ENCODE measurements around the gene TOR4A. TPM values are rescaled to one million over a fixed set of nuclear protein-coding genes. Genes with fewer than 3 reads are reported as not detected.

Gene TOR4A
- total and polyA plus RNA-seq, 9 donors: 0.85 to 16.3 (median 8.2) TPM

GRCh38 chr9:137296670-137297664, 19.4 kb downstream of the TOR4A start:
- Histone ChIP-seq H3K27me3 (peaks cover 8% of the 10 kb centered on the region), H3K27ac (no peak overlapping the region), H3K9me3 (no peaks in the 10 kb centered on the region), H3K4me1 (ENCODE audit: insufficient read depth) (peaks cover 5% of the 10 kb centered on the region), H3K4me3 (no peak overlapping the region), H3K36me3 (no peaks in the 10 kb centered on the region)
- intact Hi-C loops (cut with DNase I): loop anchor here (5.0 to 10.0 kb wide), 4 partner anchors 110 to 228 kb away; partner anchors contain the start of gene ENTPD8 (in 1 of the 4)
- TF ChIP-seq EP300 (IDR thresholded peaks at IDR 0.05) (no peak), POLR2A (IDR thresholded peaks at IDR 0.05) (no peak), CTCF (IDR thresholded peaks at IDR 0.05) (no peak)
- 39 to 45% (median 45%) methylated on average over 24 of the region's 24 CpGs for WGBS, 3 donors
- DNase-seq: peak in 4 of 5 donors; percentile 20 to 61 (median 58)

GRCh38 chr9:137297966-137298365, 20.4 kb downstream of the TOR4A start:
- DNase-seq: no peak
- 66 to 90% (median 82%) methylated on average over 7 of the region's 7 CpGs for WGBS, 3 donors
- Histone ChIP-seq H3K4me1 (ENCODE audit: insufficient read depth) (peaks cover 9% of the 10 kb centered on the region), H3K4me3 (no peak overlapping the region), H3K36me3 (no peaks in the 10 kb centered on the region), H3K27me3 (peaks cover 8% of the 10 kb centered on the region), H3K27ac (no peak overlapping the region), H3K9me3 (no peaks in the 10 kb centered on the region)
- TF ChIP-seq EP300 (IDR thresholded peaks at IDR 0.05) (no peak), POLR2A (IDR thresholded peaks at IDR 0.05) (no peak), CTCF (IDR thresholded peaks at IDR 0.05) (no peak)
- intact Hi-C loops (cut with DNase I): loop anchor here (5.0 to 10.0 kb wide), 4 partner anchors 109 to 227 kb away; partner anchors contain the start of gene ENTPD8 (in 1 of the 4)

GRCh38 chr9:137298401-137299202, 21.1 kb downstream of the TOR4A start:
- DNase-seq: peak in 3 of 5 donors; percentile 7 to 38 (median 31)
- peaks cover 9% of the 10 kb centered on the region for H3K4me1 ChIP-seq (ENCODE audit: insufficient read depth)
- intact Hi-C loops (cut with DNase I): loop anchor here (5.0 to 10.0 kb wide), 4 partner anchors 109 to 226 kb away; partner anchors contain the start of gene ENTPD8 (in 1 of the 4)
- no peak overlapping the region for H3K27ac ChIP-seq
- no peaks in the 10 kb centered on the region for H3K9me3 ChIP-seq
- H3K36me3 ChIP-seq: no peaks in the 10 kb centered on the region
- WGBS, 3 donors: 75 to 79% (median 77%) methylated on average over 24 of the region's 24 CpGs
- H3K27me3 ChIP-seq: peaks cover 8% of the 10 kb centered on the region
- H3K4me3 ChIP-seq: no peak overlapping the region
- TF ChIP-seq EP300 (IDR thresholded peaks at IDR 0.05) (no peak), POLR2A (IDR thresholded peaks at IDR 0.05) (no peak), CTCF (IDR thresholded peaks at IDR 0.05) (no peak)

GRCh38 chr9:137299203-137299565, 21.7 kb downstream of the TOR4A start:
- Histone ChIP-seq H3K27ac (no peak overlapping the region), H3K9me3 (no peaks in the 10 kb centered on the region), H3K27me3 (peaks cover 8% of the 10 kb centered on the region), H3K4me1 (ENCODE audit: insufficient read depth) (peaks cover 9% of the 10 kb centered on the region), H3K4me3 (no peak overlapping the region), H3K36me3 (no peaks in the 10 kb centered on the region)
- intact Hi-C loops (cut with DNase I): loop anchor here (5.0 to 10.0 kb wide), 4 partner anchors 108 to 226 kb away; partner anchors contain the start of gene ENTPD8 (in 1 of the 4)
- peak in 2 of 5 donors; percentile 6 to 18 for DNase-seq
- TF ChIP-seq POLR2A (IDR thresholded peaks at IDR 0.05) (no peak), EP300 (IDR thresholded peaks at IDR 0.05) (no peak), CTCF (IDR thresholded peaks at IDR 0.05) (no peak)
- WGBS, 3 donors: 63 to 75% (median 69%) methylated on average over 10 of the region's 10 CpGs

All from ovary (tissue), 9 donors.